GM23338 (cell line): ENCODE data around the gene TRIM58. TPM values are rescaled to one million over a fixed set of nuclear protein-coding genes. Genes with fewer than 3 reads are reported as not detected.

Source experiments
- ATAC-seq: fragments of 200-7000 bp; cut with Tn5 transposase; 3 replicates; pipeline ENCODE4 v1.9.1; 2020
- DNase-seq: peaks from one replicate; pipeline ENCODE4 v3.0.0-alpha.2; 2015; ENCODE audit warnings: low spot score
- H2AFZ ChIP-seq: fragments of 200-600 bp; sonication (generic); 2 replicates; pipeline ENCODE4 v1.8.0; 2016; ENCODE audit warnings: antibody characterized with exemption, mild to moderate bottlenecking, moderate library complexity
- H3F3A ChIP-seq: fragments of 200-600 bp; sonication (generic); replicated peaks from 2 replicates; pipeline ENCODE4 v1.8.0; 2017; ENCODE audit warnings: antibody characterized with exemption, mixed run types, low read depth
- H3K27ac ChIP-seq: fragments of 200-600 bp; sonication (generic); 2 replicates; pipeline ENCODE4 v1.6.1; 2016; ENCODE audit warnings: low read depth
- H3K27me3 ChIP-seq: fragments of 200-600 bp; sonication (generic); 2 replicates; pipeline ENCODE4 v1.8.0; 2016; ENCODE audit warnings: mild to moderate bottlenecking, mixed run types, moderate library complexity; ENCODE audit not compliant: insufficient read depth
- H3K36me3 ChIP-seq: fragments of 200-600 bp; sonication (generic); 2 replicates; pipeline ENCODE4 v1.8.0; 2016; ENCODE audit warnings: mild to moderate bottlenecking; ENCODE audit not compliant: insufficient read depth
- H3K4me1 ChIP-seq: fragments of 200-600 bp; sonication (generic); 2 replicates; pipeline ENCODE4 v1.8.0; 2016; ENCODE audit warnings: mild to moderate bottlenecking, moderate library complexity; ENCODE audit not compliant: insufficient read depth
- H3K4me2 ChIP-seq: fragments of 200-600 bp; sonication (generic); 2 replicates; pipeline ENCODE4 v1.7.1; 2017; ENCODE audit warnings: mixed run types
- H3K4me3 ChIP-seq: fragments of 200-600 bp; sonication (generic); 2 replicates; pipeline ENCODE4 v1.6.1; 2016; ENCODE audit warnings: mixed run types
- H3K79me2 ChIP-seq: fragments of 200-600 bp; sonication (generic); replicated peaks from 2 replicates; pipeline ENCODE4 v1.8.0; 2017; ENCODE audit warnings: mild to moderate bottlenecking; ENCODE audit not compliant: insufficient read depth
- H3K9me2 ChIP-seq: fragments of 200-600 bp; sonication (generic); 2 replicates; pipeline ENCODE4 v1.8.0; 2017; ENCODE audit not compliant: insufficient read depth
- H4K20me1 ChIP-seq: fragments of 200-600 bp; sonication (generic); replicated peaks from 2 replicates; pipeline ENCODE4 v1.8.0; 2017; ENCODE audit warnings: mild to moderate bottlenecking; ENCODE audit not compliant: insufficient read depth
- H3K27ac Mint-ChIP-seq: 2 replicates; pipeline ENCODE4 v1.8.0; 2020; ENCODE audit warnings: inconsistent platforms, mild to moderate bottlenecking, moderate library complexity, mixed read lengths
- H3K27me3 Mint-ChIP-seq: 3 replicates; pipeline ENCODE4 v1.8.0; 2022; ENCODE audit warnings: low read depth, mild to moderate bottlenecking, moderate library complexity, mixed read lengths, inconsistent platforms; ENCODE audit not compliant: insufficient read depth, poor library complexity
- H3K36me3 Mint-ChIP-seq: 3 replicates; pipeline ENCODE4 v1.8.0; 2021; ENCODE audit warnings: low read depth, mild to moderate bottlenecking, inconsistent platforms, moderate library complexity, mixed read lengths
- H3K4me1 Mint-ChIP-seq: 3 replicates; pipeline ENCODE4 v1.8.0; 2020; ENCODE audit warnings: mild to moderate bottlenecking, inconsistent platforms, mixed read lengths
- H3K4me3 Mint-ChIP-seq: 3 replicates; pipeline ENCODE4 v1.8.0; 2021; ENCODE audit warnings: moderate library complexity, mild to moderate bottlenecking, inconsistent platforms, mixed read lengths
- H3K9me3 Mint-ChIP-seq: 3 replicates; pipeline ENCODE4 v1.8.0; 2020; ENCODE audit warnings: moderate library complexity, mild to moderate bottlenecking, inconsistent platforms, mixed read lengths
- CREB1 ChIP-seq: fragments of 250-450 bp; sonication (Bioruptor Pico); IDR thresholded peaks from 2 replicates; pipeline ENCODE4 v1.5.0; 2020; ENCODE audit warnings: low read depth, mild to moderate bottlenecking, moderate library complexity
- CTCF ChIP-seq, 2 experiments: fragments of 200-600 bp in 1 of 2; sonication (generic) in 1 of 2; conservative IDR thresholded peaks; 2 replicates each; pipeline versions ENCODE4 v1.5.1 to v1.6.1; 2016 to 2017; ENCODE audit warnings: antibody characterized with exemption in 2 of 2, low read depth in 2 of 2, mild to moderate bottlenecking in 2 of 2, moderate library complexity in 1 of 2
- ETS1 ChIP-seq: IDR thresholded peaks from 2 replicates; pipeline ENCODE4 v1.6.1; 2016; ENCODE audit warnings: antibody characterized with exemption
- EZH2 ChIP-seq: fragments of 200-600 bp; sonication (generic); IDR thresholded peaks from one replicate; pipeline ENCODE4 v1.8.0; 2017; ENCODE audit warnings: antibody characterized with exemption, mild to moderate bottlenecking, low read depth; ENCODE audit not compliant: unreplicated experiment
- EZH2phosphoT487 ChIP-seq: fragments of 200-600 bp; sonication (generic); IDR thresholded peaks from one replicate; pipeline ENCODE4 v1.8.1; 2018; ENCODE audit warnings: antibody characterized with exemption; ENCODE audit not compliant: unreplicated experiment
- JUNB ChIP-seq: IDR thresholded peaks from one replicate; pipeline ENCODE4 v1.6.1; 2016; ENCODE audit warnings: antibody characterized with exemption; ENCODE audit not compliant: unreplicated experiment
- NANOG ChIP-seq: IDR thresholded peaks from 2 replicates; pipeline ENCODE4 v1.6.1; 2016; ENCODE audit warnings: antibody characterized with exemption, borderline replicate concordance
- POLR2AphosphoS5 ChIP-seq: IDR thresholded peaks from 2 replicates; pipeline ENCODE4 v1.6.1; 2016; ENCODE audit warnings: antibody characterized with exemption, low read depth
- REST ChIP-seq: IDR thresholded peaks from one replicate; pipeline ENCODE4 v1.6.1; 2018; ENCODE audit warnings: antibody characterized with exemption; ENCODE audit not compliant: unreplicated experiment
- STAT1 ChIP-seq: IDR thresholded peaks from one replicate; pipeline ENCODE4 v1.6.1; 2016; ENCODE audit warnings: antibody characterized with exemption; ENCODE audit not compliant: unreplicated experiment
- ZNF114 ChIP-seq: fragments of 250-450 bp; sonication (Bioruptor Pico); IDR thresholded peaks from 2 replicates; pipeline ENCODE4 v1.5.0; 2020; ENCODE audit warnings: mild to moderate bottlenecking, moderate library complexity
- ZNF331 ChIP-seq: fragments of 250-450 bp; sonication (Bioruptor Pico); IDR thresholded peaks from 2 replicates; pipeline ENCODE4 v1.5.0; 2020; ENCODE audit warnings: low read depth, mild to moderate bottlenecking, moderate library complexity
- ZNF462 ChIP-seq: fragments of 250-450 bp; sonication (Bioruptor Pico); IDR thresholded peaks from 2 replicates; pipeline ENCODE4 v1.5.0; 2020; ENCODE audit warnings: mild to moderate bottlenecking, moderate library complexity
- polyA plus RNA-seq: library from polyadenylated mRNA; unstranded; fragments of >200 nt; fragmentation: Nextera tagmentation; extraction: Ambion mirVana; gene quantifications from 2 replicates; pipeline ENCODE4 v1.2.1, GENCODE V29; 2016
- total RNA-seq: library from RNA; depleted of rRNA; stranded (reverse); fragments of >200 nt; shearing (Covaris generic); gene quantifications from 2 replicates; pipeline ENCODE4 v1.2.3, GENCODE V29; 2014

Gene TRIM58
- total and polyA plus RNA-seq, 2 experiments from 2014 or later = 2.4 to 3.4 TPM

GRCh38 chr1:247822060-247822459 is 34.9 kb upstream of the TRIM58 start:
- H3K9me2 ChIP-seq = no peaks in the 10 kb centered on the region; the same call in 1 of the 2 replicates
- TF ChIP-seq ZNF462 (no peak), STAT1 (no peak), POLR2AphosphoS5 (no peak), ETS1 (no peak), CREB1 (no peak), EZH2phosphoT487 (no peak), CTCF (conservative IDR thresholded peaks at IDR 0.05; ENCODE audit: low read depth in 2 of 2) (no peak), REST (no peak), EZH2 (no peak), ZNF331 (CRISPR knock-in tag) (no peak), ZNF114 (CRISPR knock-in tag) (no peak), NANOG (no peak), JUNB (no peak)
- H3K27ac ChIP-seq = no peak overlapping the region
- H3K4me3 Mint-ChIP-seq = no peak overlapping the region
- peaks cover 12% of the 10 kb centered on the region; the same call in 1 of the 2 replicates for H3K4me1 ChIP-seq
- H3K27ac Mint-ChIP-seq = no peak overlapping the region
- no peaks in the 10 kb centered on the region for H3K79me2 ChIP-seq
- no peaks in the 10 kb centered on the region for H3K27me3 ChIP-seq
- DNase-seq (peak; percentile 9), ATAC-seq (no peak)
- no peak overlapping the region for H3K4me2 ChIP-seq
- H3K36me3 Mint-ChIP-seq = no peaks in the 10 kb centered on the region; the same call in 2 of the 3 replicates
- no peaks in the 10 kb centered on the region for H4K20me1 ChIP-seq
- H3K36me3 ChIP-seq = no peaks in the 10 kb centered on the region
- H3K27me3 Mint-ChIP-seq = peaks cover 2% of the 10 kb centered on the region
- no peaks in the 10 kb centered on the region for H3F3A ChIP-seq
- peaks cover 62% of the 10 kb centered on the region for H3K9me3 Mint-ChIP-seq
- no peak overlapping the region for H3K4me3 ChIP-seq
- H3K4me1 Mint-ChIP-seq = peaks cover 11% of the 10 kb centered on the region; the same call in 2 of the 3 replicates
- H2AFZ ChIP-seq = no peak overlapping the region
